ENCODE data around the gene FCER2.

FCER2 gene

DNA sequence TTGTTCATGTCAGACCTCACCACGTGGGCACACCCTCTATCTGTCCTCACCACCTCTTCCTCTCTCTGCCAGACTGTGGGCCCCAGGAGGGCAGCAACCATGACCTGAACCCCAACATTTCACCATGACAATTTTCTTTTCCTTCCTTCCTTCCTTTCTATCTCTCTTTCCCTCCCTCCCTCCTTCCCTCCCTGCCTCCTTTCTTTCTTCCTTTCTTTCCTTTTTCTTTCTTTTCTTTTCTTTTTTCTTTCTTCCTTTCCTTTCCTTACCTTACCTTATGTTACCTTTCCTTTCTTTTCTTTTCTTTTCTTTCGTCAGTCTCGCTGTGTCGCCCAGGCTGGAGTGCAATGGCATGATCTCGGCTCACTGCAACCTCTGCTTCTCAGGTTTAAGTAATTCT, 8.7 kb upstream of the FCER2 start:
- TF ChIP-seq, protein P1, sequence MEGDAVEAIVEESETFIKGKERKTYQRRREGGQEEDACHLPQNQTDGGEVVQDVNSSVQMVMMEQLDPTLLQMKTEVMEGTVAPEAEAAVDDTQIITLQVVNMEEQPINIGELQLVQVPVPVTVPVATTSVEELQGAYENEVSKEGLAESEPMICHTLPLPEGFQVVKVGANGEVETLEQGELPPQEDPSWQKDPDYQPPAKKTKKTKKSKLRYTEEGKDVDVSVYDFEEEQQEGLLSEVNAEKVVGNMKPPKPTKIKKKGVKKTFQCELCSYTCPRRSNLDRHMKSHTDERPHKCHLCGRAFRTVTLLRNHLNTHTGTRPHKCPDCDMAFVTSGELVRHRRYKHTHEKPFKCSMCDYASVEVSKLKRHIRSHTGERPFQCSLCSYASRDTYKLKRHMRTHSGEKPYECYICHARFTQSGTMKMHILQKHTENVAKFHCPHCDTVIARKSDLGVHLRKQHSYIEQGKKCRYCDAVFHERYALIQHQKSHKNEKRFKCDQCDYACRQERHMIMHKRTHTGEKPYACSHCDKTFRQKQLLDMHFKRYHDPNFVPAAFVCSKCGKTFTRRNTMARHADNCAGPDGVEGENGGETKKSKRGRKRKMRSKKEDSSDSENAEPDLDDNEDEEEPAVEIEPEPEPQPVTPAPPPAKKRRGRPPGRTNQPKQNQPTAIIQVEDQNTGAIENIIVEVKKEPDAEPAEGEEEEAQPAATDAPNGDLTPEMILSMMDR (IDR thresholded peaks at IDR 0.05; ENCODE audit: insufficient read depth, low read depth, low read length, missing control alignments) = no peak

DNA sequence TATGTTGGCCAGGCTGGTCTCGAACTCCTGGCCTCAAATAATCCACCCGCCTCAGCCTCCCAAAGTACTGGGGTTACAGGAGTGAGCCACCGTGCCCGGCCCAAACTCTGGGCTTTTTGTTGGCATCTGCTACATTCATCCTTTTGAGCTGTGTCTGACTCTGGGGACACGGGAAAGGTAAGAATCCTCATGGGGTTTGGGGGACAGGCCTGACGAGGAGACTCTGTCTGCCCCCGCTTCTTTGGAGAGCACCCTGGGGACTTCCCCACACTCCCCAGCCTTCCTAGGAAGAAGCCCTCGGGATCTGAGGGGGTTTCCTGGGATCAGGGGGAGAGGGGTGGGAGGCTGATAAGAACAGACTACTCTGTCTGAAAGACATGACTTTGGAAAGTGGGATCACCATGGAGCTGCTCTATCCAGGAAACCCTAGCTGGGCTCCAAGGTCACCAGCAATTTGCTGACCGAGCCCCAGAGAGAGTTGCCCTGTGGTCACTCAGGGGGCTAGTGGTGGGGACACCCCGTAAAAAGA, 8.1 kb upstream of the FCER2 start:
- TF ChIP-seq, protein P1 (IDR thresholded peaks at IDR 0.05; ENCODE audit: insufficient read depth, low read depth, low read length, missing control alignments) = no peak
- no peak overlapping the region for H3K4me3 ChIP-seq (ENCODE audit: low read length)
- no peak for DNase-seq (ENCODE audit: low read depth)

More for the DNA sequence above, 8.7 kb upstream of the FCER2 start:
- no peak overlapping the region for H3K4me3 ChIP-seq (ENCODE audit: low read length)
- no peak for DNase-seq (ENCODE audit: low read depth)

DNA sequence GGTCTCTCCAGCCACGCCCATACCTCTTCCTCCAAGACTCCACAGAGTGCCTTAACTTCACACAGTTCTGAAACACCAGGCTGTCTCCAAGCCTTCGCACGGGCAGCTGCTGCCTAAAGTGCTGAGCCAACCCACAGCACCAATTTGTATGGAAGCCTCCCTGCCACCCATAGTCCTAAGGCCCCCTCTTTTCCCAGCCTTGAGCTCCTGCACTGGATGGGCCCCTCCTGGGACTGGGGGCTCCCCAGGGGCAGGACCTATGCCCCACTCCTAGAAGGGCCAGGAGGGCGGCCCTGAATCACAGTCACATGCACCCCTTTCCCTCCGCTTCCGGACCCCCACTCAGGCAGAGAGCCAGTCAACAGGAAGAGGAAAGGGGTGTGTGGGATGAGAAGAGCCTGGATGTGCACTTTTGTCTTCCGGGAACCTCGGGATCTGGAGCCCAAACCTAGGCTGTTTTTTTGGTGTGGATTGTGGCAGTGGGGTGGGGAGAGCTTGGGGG, 5.1 kb upstream of the FCER2 start:
- TF ChIP-seq, protein P1 (IDR thresholded peaks at IDR 0.05; ENCODE audit: insufficient read depth, low read depth, low read length, missing control alignments) = no peak
- H3K4me3 ChIP-seq (ENCODE audit: low read length) = no peak overlapping the region

DNA sequence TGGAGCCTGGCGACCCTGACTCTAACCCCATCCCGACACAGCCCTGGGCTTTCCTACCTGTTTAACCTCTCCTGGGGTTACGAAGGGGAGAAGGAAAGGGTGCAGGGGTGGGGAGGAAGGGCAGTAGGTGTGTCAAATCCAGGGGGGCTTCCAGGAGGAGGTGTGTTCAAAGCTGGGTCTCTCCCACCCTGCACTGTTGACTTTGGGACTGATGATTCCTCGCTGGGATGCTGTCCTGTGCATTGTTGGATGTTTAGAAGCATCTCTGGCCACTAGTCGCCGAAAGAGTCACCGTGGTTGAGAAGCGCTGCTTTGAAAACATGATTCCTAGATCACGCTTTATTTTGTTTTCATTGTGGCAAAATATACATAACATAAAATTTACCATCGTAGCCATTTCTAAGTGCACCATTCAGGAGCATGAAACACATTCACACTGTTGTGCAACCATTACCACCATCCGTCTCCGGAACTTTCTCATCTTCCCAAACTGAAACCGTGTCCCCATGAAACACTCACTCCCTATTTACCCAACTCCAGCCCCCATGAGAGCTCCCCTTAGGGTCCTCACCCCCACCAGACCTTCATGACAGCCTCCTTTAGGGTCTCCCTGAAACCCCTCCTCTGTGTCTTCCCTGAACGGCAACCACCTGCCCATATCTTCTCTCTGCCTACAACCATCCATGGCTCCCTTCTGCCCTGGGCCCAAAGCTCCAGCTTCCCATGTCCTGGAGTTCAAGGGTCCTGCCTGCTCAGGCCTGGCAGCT, 4.4 kb upstream of the FCER2 start:
- TF ChIP-seq, protein P1 (IDR thresholded peaks at IDR 0.05; ENCODE audit: insufficient read depth, low read depth, low read length, missing control alignments) = no peak
- DNase-seq (ENCODE audit: low read depth) = no peak
- no peak overlapping the region for H3K4me3 ChIP-seq (ENCODE audit: low read length)

More for the DNA sequence above, 5.1 kb upstream of the FCER2 start:
- no peak for DNase-seq (ENCODE audit: low read depth)

- no peak for DNase-seq (ENCODE audit: low read depth)
- no peak overlapping the region for H3K4me3 ChIP-seq (ENCODE audit: low read length)
- TF ChIP-seq, protein P1 (IDR thresholded peaks at IDR 0.05; ENCODE audit: insufficient read depth, low read depth, low read length, missing control alignments) = no peak
Observed at GRCh38 chr19:7705387-7706187, 3.7 kb upstream of the FCER2 start.

DNA sequence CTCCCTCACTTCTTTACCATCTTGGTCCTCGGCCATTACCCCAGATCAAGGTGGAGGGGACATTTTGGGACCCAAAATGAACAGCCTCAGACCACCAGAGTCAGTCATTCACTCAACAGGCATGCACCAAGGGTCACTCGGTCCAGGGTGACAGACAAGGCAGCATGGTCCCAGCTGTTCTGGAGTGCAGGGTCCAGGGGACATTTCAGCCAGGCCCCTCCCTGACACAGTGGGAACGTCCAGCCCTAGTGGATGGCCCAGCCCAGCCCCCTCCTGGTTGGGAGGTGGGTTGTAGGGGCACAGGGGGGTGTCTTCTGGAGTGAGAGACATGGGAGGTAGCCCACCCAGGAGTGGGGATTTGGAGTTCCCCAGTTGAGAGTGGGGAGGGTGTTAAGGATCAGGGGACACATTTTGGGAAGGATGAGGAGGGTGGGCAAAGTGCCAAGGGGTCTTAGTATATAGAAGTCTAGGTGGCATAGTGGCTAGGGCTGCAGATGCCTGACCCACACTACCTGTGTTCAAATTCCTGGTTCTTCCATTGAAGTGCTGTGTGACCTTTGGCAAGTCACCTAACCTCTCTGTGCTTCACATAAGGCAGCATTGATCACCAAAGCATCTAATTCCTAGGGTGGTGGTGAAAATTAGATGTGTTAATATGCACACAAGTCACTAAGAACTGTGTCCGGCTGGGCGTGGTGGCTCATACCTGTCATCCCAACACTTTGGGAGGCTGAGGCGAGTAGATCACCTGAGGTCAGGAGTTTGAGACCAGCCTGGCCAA, 2.5 kb upstream of the FCER2 start:
- DNase-seq (ENCODE audit: low read depth) = no peak
- TF ChIP-seq, protein P1 (IDR thresholded peaks at IDR 0.05; ENCODE audit: insufficient read depth, low read depth, low read length, missing control alignments) = no peak

More for the DNA sequence above, 2.5 kb upstream of the FCER2 start:
- H3K4me3 ChIP-seq (ENCODE audit: low read length) = no peak overlapping the region
